PFSK-1 (cell line): ENCODE measurements around the gene RPP30. TPM values are rescaled to one million over a fixed set of nuclear protein-coding genes. Genes with fewer than 3 reads are reported as not detected.

Experiments
- FOXP2 ChIP-seq: optimal IDR thresholded peaks from 2 replicates; pipeline ENCODE3; 2011; ENCODE audit warnings: borderline replicate concordance, control low read depth, inconsistent platforms; ENCODE audit not compliant: insufficient read depth; ENCODE audit errors: extremely low read length, extremely low read depth
- POLR2AphosphoS5 ChIP-seq: IDR thresholded peaks from 2 replicates; pipeline ENCODE4 v1.6.1; 2012; ENCODE audit warnings: low read depth, mild to moderate bottlenecking, control low read depth, low read length, moderate library complexity
- REST ChIP-seq, 2 experiments: IDR thresholded peaks; 2 replicates each; pipeline versions ENCODE4 v1.6.1 to v1.8.0; 2011 to 2012; ENCODE audit warnings: low read depth in 2 of 2, low read length in 2 of 2, control low read depth in 1 of 2, inconsistent platforms in 1 of 2, mild to moderate bottlenecking in 1 of 2, moderate library complexity in 1 of 2; ENCODE audit not compliant: insufficient read depth in 1 of 2
- SIN3A ChIP-seq: IDR thresholded peaks from 2 replicates; pipeline ENCODE4 v1.6.1; 2012; ENCODE audit warnings: mild to moderate bottlenecking, low read length, moderate library complexity, borderline replicate concordance; ENCODE audit not compliant: insufficient read depth
- TAF1 ChIP-seq: IDR thresholded peaks from 2 replicates; pipeline ENCODE4 v1.6.1; 2012; ENCODE audit warnings: low read length, control low read depth, borderline replicate concordance; ENCODE audit not compliant: insufficient read depth
- polyA plus RNA-seq: library from polyadenylated mRNA; unstranded; fragments of >200 nt; gene quantifications from one replicate; pipeline ENCODE4 v1.2.1, GENCODE V29; 2012; ENCODE audit warnings: low read depth, missing spikeins; ENCODE audit not compliant: insufficient read length

RPP30 gene
- polyA plus RNA-seq, result 50.6 TPM

GRCh38 chr10:90871766-90872647, at the start of gene RPP30:
TSS of gene RPP30 (plus strand) at chr10:90871974. CDS start at chr10:90871987, 13 bp downstream.
- TF ChIP-seq FOXP2 (peak; percentile 67), SIN3A (peak; percentile 57; the same call in 1 of the 2 replicates), TAF1 (peak; percentile 75), POLR2AphosphoS5 (peak; percentile 79), REST (IDR thresholded peaks at IDR 0.05; ENCODE audit: insufficient read depth in 1 of 2, low read depth in 2 of 2, low read length in 2 of 2) (no peak)

GRCh38 chr10:90822508-90822907, 49.3 kb upstream of the RPP30 start:
- no peak for TF ChIP-seq POLR2AphosphoS5
- no peak for TF ChIP-seq SIN3A
- TF ChIP-seq REST (IDR thresholded peaks at IDR 0.05; ENCODE audit: insufficient read depth in 1 of 2, low read depth in 2 of 2, low read length in 2 of 2), result no peak
- no peak for TF ChIP-seq FOXP2
- TF ChIP-seq TAF1, result no peak

- TF ChIP-seq SIN3A (no peak), FOXP2 (no peak)
Measured at GRCh38 chr10:90832111-90832510, 39.7 kb upstream of the RPP30 start.

- TF ChIP-seq POLR2AphosphoS5, result no peak
- no peak for TF ChIP-seq FOXP2
- TF ChIP-seq SIN3A, result no peak
- no peak for TF ChIP-seq REST (IDR thresholded peaks at IDR 0.05; ENCODE audit: insufficient read depth in 1 of 2, low read depth in 2 of 2, low read length in 2 of 2)
- no peak for TF ChIP-seq TAF1
Measured at GRCh38 chr10:90834326-90834725, 37.4 kb upstream of the RPP30 start.

- TF ChIP-seq POLR2AphosphoS5, result no peak
- no peak for TF ChIP-seq SIN3A
- no peak for TF ChIP-seq REST (IDR thresholded peaks at IDR 0.05; ENCODE audit: insufficient read depth in 1 of 2, low read depth in 2 of 2, low read length in 2 of 2)
- TF ChIP-seq FOXP2, result no peak
- no peak for TF ChIP-seq TAF1
Measured at GRCh38 chr10:90837486-90837885, 34.3 kb upstream of the RPP30 start.
